H1 (cell line): ENCODE results near the gene MCM5. TPM values are rescaled to one million over a fixed set of nuclear protein-coding genes. Genes with fewer than 3 reads are reported as not detected.
"Not testable (repeated sequence)": the region's sequence is repeated elsewhere in the genome, so short reads cannot be mapped to it uniquely, and the experiment has no call there.

Experiments used
- CTCF ChIA-PET: fragments of 300-600 bp; sonication (Branson Sonifier 250); formaldehyde crosslinking; loops from one replicate; lab custom pipeline; 2021; ENCODE audit not compliant: partially characterized antibody; lab: Charles Lee
- POLR2A ChIA-PET: fragments of 300-600 bp; sonication (Branson Sonifier 250); formaldehyde crosslinking; loops from one replicate; lab custom pipeline; 2021; ENCODE audit warnings: inconsistent platforms; ENCODE audit not compliant: partially characterized antibody; lab: Charles Lee
- DNase-seq, 2 experiments: peaks; one replicate each; pipeline versions ENCODE4 v3.0.0 to v3.0.0-alpha.2; 2010 to 2022; ENCODE audit warnings: low spot score in 2 of 2, low read depth in 1 of 2, mixed read lengths in 1 of 2
- FAIRE-seq: peaks from 2 replicates; lab custom pipeline; 2011; peaks lifted over from hg19 to GRCh38; lab: Jason Lieb, UNC
- H2AFZ ChIP-seq: 2 replicates; pipeline ENCODE4 v1.8.1; 2012; ENCODE audit warnings: low read length, inconsistent platforms
- H2AK5ac ChIP-seq: 2 replicates; pipeline ENCODE4 v1.6.1; 2013; ENCODE audit warnings: low read depth, low read length
- H2BK120ac ChIP-seq: replicated peaks from 2 replicates; pipeline ENCODE3; 2013; ENCODE audit warnings: low read depth, low read length, inconsistent platforms
- H2BK12ac ChIP-seq: 2 replicates; pipeline ENCODE4 v1.6.1; 2013; ENCODE audit warnings: low read depth, low read length
- H2BK15ac ChIP-seq: 2 replicates; pipeline ENCODE4 v1.6.1; 2013; ENCODE audit warnings: low read length
- H2BK20ac ChIP-seq: 2 replicates; pipeline ENCODE4 v1.6.1; 2013; ENCODE audit warnings: low read length
- H2BK5ac ChIP-seq: 2 replicates; pipeline ENCODE4 v1.6.1; 2013; ENCODE audit warnings: low read depth, low read length
- H3K14ac ChIP-seq: 2 replicates; pipeline ENCODE4 v1.6.1; 2013; ENCODE audit warnings: inconsistent platforms; ENCODE audit not compliant: insufficient read length
- H3K18ac ChIP-seq: 2 replicates; pipeline ENCODE4 v1.6.1; 2013; ENCODE audit warnings: low read length; ENCODE audit errors: extremely low read depth
- H3K23ac ChIP-seq: 2 replicates; pipeline ENCODE4 v1.6.1; 2013; ENCODE audit warnings: inconsistent platforms; ENCODE audit not compliant: insufficient read length
- H3K23me2 ChIP-seq: 2 replicates; pipeline ENCODE4 v1.6.1; 2013; ENCODE audit warnings: low read depth, low read length
- H3K27ac ChIP-seq: 2 replicates; pipeline ENCODE4 v1.6.1; 2011; ENCODE audit warnings: low read depth, low read length, inconsistent platforms
- H3K27me3 ChIP-seq, 4 experiments: replicated peaks in 1 of 4; 1 replicate in 1 of 4; 2 replicates in 3 of 4; pipeline versions ENCODE4 v1.6.1 to v1.8.1; 2011 to 2013; ENCODE audit warnings: low read length in 3 of 4, mild to moderate bottlenecking in 3 of 4, inconsistent platforms in 2 of 4, mixed read lengths in 2 of 4, moderate library complexity in 1 of 4; ENCODE audit not compliant: control insufficient read depth in 3 of 4, insufficient read depth in 3 of 4; ENCODE audit errors: extremely low read depth in 1 of 4
- H3K36me3 ChIP-seq, 4 experiments: 2 replicates each; pipeline versions ENCODE4 v1.6.1 to v1.8.1; 2011 to 2013; ENCODE audit warnings: mild to moderate bottlenecking in 4 of 4, low read length in 3 of 4, moderate library complexity in 2 of 4, control low read depth in 1 of 4, inconsistent platforms in 1 of 4; ENCODE audit not compliant: insufficient read depth in 4 of 4, control insufficient read depth in 2 of 4
- H3K4ac ChIP-seq: replicated peaks from 2 replicates; pipeline ENCODE3; 2013; ENCODE audit warnings: low read length, low read depth, mixed read lengths, inconsistent platforms; ENCODE audit not compliant: insufficient read length
- H3K4me1 ChIP-seq, 4 experiments: replicated peaks in 1 of 4; 1 replicate in 1 of 4; 2 replicates in 3 of 4; pipeline versions ENCODE4 v1.6.1 to v1.8.1; 2011 to 2013; ENCODE audit warnings: low read length in 3 of 4, inconsistent platforms in 2 of 4, mixed read lengths in 1 of 4; ENCODE audit not compliant: insufficient read depth in 4 of 4, control insufficient read depth in 3 of 4
- H3K4me2 ChIP-seq, 2 experiments: 2 replicates each; pipeline versions ENCODE4 v1.6.1 to v1.8.1; 2011 to 2013; ENCODE audit warnings: low read depth in 2 of 2, low read length in 2 of 2, control low read depth in 1 of 2, inconsistent platforms in 1 of 2, mild to moderate bottlenecking in 1 of 2; ENCODE audit not compliant: insufficient read depth in 1 of 2
- H3K4me3 ChIP-seq, 4 experiments: fragments of 200-600, 300-600 bp in 1 of 4; sonication (generic), shearing (Covaris generic), sonication (Bioruptor Twin) in 1 of 4; 2 replicates each; pipeline versions ENCODE4 v1.5.1 to v1.8.1; 2011 to 2016; ENCODE audit warnings: low read length in 4 of 4, low read depth in 3 of 4, control low read depth in 2 of 4, inconsistent platforms in 2 of 4, mild to moderate bottlenecking in 2 of 4, mixed read lengths in 1 of 4, moderate library complexity in 1 of 4; ENCODE audit not compliant: insufficient read depth in 2 of 4; ENCODE audit errors: extremely low read depth in 1 of 4
- H3K56ac ChIP-seq: replicated peaks from 2 replicates; pipeline ENCODE3; 2013; ENCODE audit warnings: low read depth, mild to moderate bottlenecking, mixed read lengths, low read length, inconsistent platforms; ENCODE audit not compliant: insufficient read length
- H3K79me1 ChIP-seq: 2 replicates; pipeline ENCODE4 v1.6.1; 2013; ENCODE audit warnings: low read depth, low read length, control low read depth
- H3K79me2 ChIP-seq, 2 experiments: 2 replicates each; pipeline versions ENCODE4 v1.6.1 to v1.8.1; 2012 to 2013; ENCODE audit warnings: low read length in 2 of 2, mild to moderate bottlenecking in 2 of 2, inconsistent platforms in 1 of 2; ENCODE audit not compliant: insufficient read depth in 2 of 2, control insufficient read depth in 1 of 2
- H3K9ac ChIP-seq, 4 experiments: replicated peaks in 1 of 4; 1 replicate in 1 of 4; 2 replicates in 3 of 4; pipeline versions ENCODE4 v1.6.1 to v1.8.1; 2011 to 2013; ENCODE audit warnings: low read depth in 3 of 4, low read length in 3 of 4, control low read depth in 2 of 4, mild to moderate bottlenecking in 2 of 4, moderate library complexity in 2 of 4, inconsistent platforms in 1 of 4; ENCODE audit errors: extremely low read depth in 1 of 4
- H3K9me3 ChIP-seq, 2 experiments: 2 replicates each; pipeline versions ENCODE4 v1.6.1 to v1.8.1; 2012 to 2013; ENCODE audit warnings: mild to moderate bottlenecking in 2 of 2, moderate library complexity in 2 of 2, control low read depth in 1 of 2, inconsistent platforms in 1 of 2, low read depth in 1 of 2, low read length in 1 of 2, mixed read lengths in 1 of 2; ENCODE audit not compliant: insufficient read depth in 2 of 2
- H4K20me1 ChIP-seq, 2 experiments: replicated peaks in 1 of 2; 2 replicates each; pipeline versions ENCODE3 to v1.8.1; 2011 to 2013; ENCODE audit warnings: inconsistent platforms in 2 of 2, low read length in 2 of 2, mild to moderate bottlenecking in 1 of 2; ENCODE audit not compliant: insufficient read depth in 2 of 2, control insufficient read depth in 1 of 2
- H4K5ac ChIP-seq: 2 replicates; pipeline ENCODE4 v1.6.1; 2013; ENCODE audit warnings: low read length, low read depth, mixed read lengths, inconsistent platforms; ENCODE audit not compliant: insufficient read length
- H4K8ac ChIP-seq: 2 replicates; pipeline ENCODE4 v1.8.0; 2013; ENCODE audit warnings: mild to moderate bottlenecking, moderate library complexity, low read length, inconsistent platforms; ENCODE audit not compliant: insufficient read depth; ENCODE audit errors: extremely low read depth
- H4K91ac ChIP-seq: replicated peaks from 2 replicates; pipeline ENCODE3; 2013; ENCODE audit warnings: low read length, mixed read lengths, inconsistent platforms; ENCODE audit not compliant: insufficient read length
- HDAC6 ChIP-seq: IDR thresholded peaks from one replicate; pipeline ENCODE4 v1.7.1; 2012; ENCODE audit warnings: low read depth, mild to moderate bottlenecking, inconsistent platforms, low read length, moderate library complexity
- WGBS, 2 experiments: shearing (Covaris generic) in 1 of 2; methylation state at CpG; one replicate each; pipeline versions ENCODE4 v1.1.6 to v1.1.7; 2013 to 2015; ENCODE audit warnings: low lambda C conversion rate in 2 of 2, mixed read lengths in 2 of 2, inconsistent platforms in 1 of 2, low coverage in 1 of 2, missing lambda C conversion rate in 1 of 2; ENCODE audit not compliant: insufficient replicate concordance in 2 of 2, insufficient coverage in 1 of 2, insufficient read length in 1 of 2; ENCODE audit errors: extremely low coverage in 1 of 2, missing lambda C conversion rate in 1 of 2; 5-methylcytosine and 5-hydroxymethylcytosine counted together
- polyA plus RNA-seq, 7 experiments: library from polyadenylated mRNA; depleted of rRNA in 3 of 7; stranded (reverse) in 5 of 7; unstranded in 2 of 7; fragments of >200 nt in 5 of 7; fragments of 200-250 nt in 2 of 7; gene quantifications; 1 replicate in 5 of 7; 2 replicates in 1 of 7; 4 replicates in 1 of 7; pipeline versions ENCODE4 v1.2.1 to v1.2.3, GENCODE V29; 2011 to 2013; ENCODE audit warnings: missing spikeins in 2 of 7, mixed read lengths in 2 of 7
- total RNA-seq: library from RNA; stranded (reverse); fragmentation: NEBNext Ultra II Directional; extraction: Animal tissue kit (Norgen Biotek cat#: 25700); gene quantifications from 2 replicates; pipeline ENCODE4 v1.2.1, GENCODE V29; 2021
- TF ChIP-seq, protein P1 (sequence below): IDR thresholded peaks from 2 replicates; pipeline ENCODE4 v1.6.1; 2011; ENCODE audit warnings: low read depth, mild to moderate bottlenecking, low read length; ENCODE audit not compliant: insufficient read depth

Gene MCM5
- total and polyA plus RNA-seq, 2 of the 8 experiments (the other 6 are each of a cell fraction or from before 2014, with no cell fraction given): 210 to 305 TPM

DNA sequence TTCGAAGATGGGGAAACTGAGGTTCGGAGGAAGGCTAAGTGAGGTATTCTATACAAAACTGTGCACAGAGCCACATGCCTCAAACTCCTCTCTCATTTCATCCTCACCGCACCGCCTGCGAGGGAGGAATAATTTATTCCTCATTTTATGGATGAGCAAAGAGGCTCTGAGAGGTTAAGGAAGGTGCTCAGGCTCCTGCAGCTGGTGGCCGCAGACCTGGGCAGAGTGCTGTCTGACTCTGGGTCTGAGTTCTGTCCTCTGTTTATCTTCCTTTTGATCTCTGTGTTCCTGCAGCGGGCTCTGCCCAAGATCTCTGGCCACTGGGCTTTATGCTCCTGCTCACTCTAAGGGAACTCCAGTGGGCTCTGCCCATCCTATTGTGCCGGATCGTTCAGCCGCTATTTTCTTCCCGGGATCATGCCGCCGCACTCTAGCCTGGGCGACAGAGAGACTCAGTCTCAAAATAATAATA is 59.5 kb downstream of the MCM5 start (continued):
- TF ChIP-seq, protein P1, sequence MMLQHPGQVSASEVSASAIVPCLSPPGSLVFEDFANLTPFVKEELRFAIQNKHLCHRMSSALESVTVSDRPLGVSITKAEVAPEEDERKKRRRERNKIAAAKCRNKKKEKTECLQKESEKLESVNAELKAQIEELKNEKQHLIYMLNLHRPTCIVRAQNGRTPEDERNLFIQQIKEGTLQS: no peak
- TF ChIP-seq HDAC6: no peak
- TF ChIP-seq, all 59 proteins: peak for 0

DNA sequence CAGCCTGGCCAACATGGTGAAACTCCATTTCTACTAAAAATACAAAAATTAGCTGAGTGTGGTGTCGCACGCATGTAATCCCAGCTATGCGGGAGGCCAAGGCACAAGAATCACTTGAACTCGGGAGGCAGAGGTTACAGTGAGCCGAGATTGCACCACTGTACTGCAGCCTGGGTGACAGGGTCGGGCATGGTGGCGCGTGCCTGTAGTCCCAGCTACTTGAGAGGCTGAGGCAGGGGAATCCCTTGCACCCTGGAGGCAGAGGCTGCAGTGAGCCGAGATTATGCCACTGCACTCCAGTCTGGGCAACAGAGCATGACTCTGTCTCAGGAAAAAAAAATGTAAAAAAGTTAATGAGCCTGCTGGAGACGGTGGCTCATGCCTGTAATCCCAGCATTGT is 60.0 kb downstream of the MCM5 start:
- H3K27ac ChIP-seq, H3K27me3 ChIP-seq, FAIRE-seq, H3K18ac ChIP-seq, H3K79me1 ChIP-seq, H3K23ac ChIP-seq, H2AFZ ChIP-seq, DNase-seq, H3K23me2 ChIP-seq, H2BK12ac ChIP-seq, H2BK20ac ChIP-seq, POLR2A ChIA-PET, H3K4me3 ChIP-seq, H3K14ac ChIP-seq, H4K20me1 ChIP-seq, H3K79me2 ChIP-seq, H2AK5ac ChIP-seq, H3K4me2 ChIP-seq, H3K4me1 ChIP-seq, H4K5ac ChIP-seq, H3K36me3 ChIP-seq, H3K4ac ChIP-seq, H3K9me3 ChIP-seq, H4K91ac ChIP-seq, H2BK120ac ChIP-seq, H2BK5ac ChIP-seq, H3K56ac ChIP-seq, H2BK15ac ChIP-seq, H4K8ac ChIP-seq, H3K9ac ChIP-seq: not testable (repeated sequence)
- CTCF ChIA-PET: interaction anchor here (1.6 kb wide), 1 partner anchor 17 kb away, joined by 3 read pairs; no protein-coding TSS in a partner anchor
- 90% methylated on average over 10 of the region's 10 CpGs; no CpG with 5 or more reads in 1 of the 2 experiments for WGBS, 2 experiments
